Activated T-helper 1 cell treated with anti-CD3 and anti-CD28 coated beads, Interleukin-12 subunit alpha, Interleukin-12 subunit beta, Interleukin-2, Interleukin-4 antibody, amounts not matched to agents 30 ng/mL and 10 ng/mL and 1 ng/mL, durations not matched to agents 14 hours and 24 hours and 36 hours (primary cell): ENCODE results near the gene TECPR2. TPM values are rescaled to one million over a fixed set of nuclear protein-coding genes. Genes with fewer than 3 reads are reported as not detected.

Experiments
- DNase-seq: peaks from one replicate; pipeline ENCODE4 v3.0.0; 2021; ENCODE audit warnings: low spot score
- H3K27ac Mint-ChIP-seq: one replicate; pipeline ENCODE4 v1.8.0; 2021; ENCODE audit warnings: mild to moderate bottlenecking, mixed read lengths
- H3K27me3 Mint-ChIP-seq: one replicate; pipeline ENCODE4 v1.8.0; 2022; ENCODE audit warnings: mild to moderate bottlenecking, moderate library complexity, mixed read lengths; ENCODE audit not compliant: insufficient read depth
- H3K36me3 Mint-ChIP-seq: one replicate; pipeline ENCODE4 v1.8.0; 2021; ENCODE audit warnings: low read depth, mixed read lengths
- H3K4me1 Mint-ChIP-seq: one replicate; pipeline ENCODE4 v1.8.0; 2021; ENCODE audit warnings: low read depth, mixed read lengths
- H3K4me3 Mint-ChIP-seq: one replicate; pipeline ENCODE4 v1.8.0; 2021; ENCODE audit warnings: mild to moderate bottlenecking, moderate library complexity, mixed read lengths
- H3K9me3 Mint-ChIP-seq: one replicate; pipeline ENCODE4 v1.8.0; 2021; ENCODE audit warnings: mixed read lengths
- intact Hi-C: fragments of 100-400 bp; cut with micrococcal nuclease; formaldehyde crosslinking; loops from one replicate; pipeline ENCODE4 v1.15.1; 2024
- total RNA-seq: library from RNA; stranded (reverse); gene quantifications from 2 replicates; pipeline ENCODE4 v1.2.3, GENCODE V29; 2022

The TECPR2 gene
- total RNA-seq, 1 donor from 2014 or later = 10.1 TPM

DNA sequence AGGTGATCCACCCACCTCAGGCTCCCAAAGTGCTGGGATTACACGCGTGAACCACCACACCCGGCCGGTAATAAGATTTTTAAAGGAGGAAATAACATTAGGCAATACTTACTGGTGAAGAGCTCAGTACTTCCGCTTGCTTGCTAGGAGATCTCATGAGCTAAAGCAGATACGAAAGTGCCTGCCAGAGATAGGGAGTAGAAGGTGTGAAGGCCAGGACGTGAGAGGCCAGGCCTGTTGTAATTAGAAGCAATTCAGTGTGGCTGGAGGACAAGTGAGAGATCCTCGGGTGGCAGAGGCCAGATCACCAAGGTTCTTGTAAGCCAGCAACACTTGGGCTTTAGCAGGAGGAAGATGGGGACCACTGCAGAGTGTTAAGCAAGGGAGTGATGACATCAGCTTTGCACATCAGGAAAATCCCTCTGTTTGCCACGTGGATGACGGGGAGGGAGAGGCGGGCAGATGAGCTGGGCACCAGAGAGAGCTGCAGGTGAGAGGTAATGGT, 7.6 kb downstream of the TECPR2 start:
- Mint-ChIP-seq H3K27ac (no peak overlapping the region), H3K27me3 (no peaks in the 10 kb centered on the region)
- DNase-seq = no peak

DNA sequence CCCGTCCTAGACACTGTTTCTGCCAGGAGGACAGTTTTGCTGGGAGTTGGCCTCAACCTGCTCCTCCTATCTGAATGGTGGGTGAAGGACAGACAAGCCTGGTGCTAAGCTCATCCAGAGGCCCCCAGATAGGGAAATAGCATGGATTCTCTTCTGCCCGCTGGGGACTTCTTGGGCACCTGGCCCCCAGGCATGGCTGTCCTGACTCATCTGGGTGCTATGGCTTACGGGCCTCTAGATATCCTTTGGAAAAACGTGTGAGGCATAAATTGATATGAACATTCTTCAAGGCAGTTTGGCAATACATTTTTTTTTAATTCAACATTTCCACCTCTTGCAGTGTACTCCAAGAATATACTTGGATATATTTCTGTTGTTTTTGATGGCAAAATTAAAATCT, 8.6 kb downstream of the TECPR2 start:
- H3K4me1 Mint-ChIP-seq = peaks cover 52% of the 10 kb centered on the region
- no peak overlapping the region for H3K4me3 Mint-ChIP-seq
- DNase-seq = no peak
- no peaks in the 10 kb centered on the region for H3K27me3 Mint-ChIP-seq
- H3K27ac Mint-ChIP-seq = no peak overlapping the region
- H3K36me3 Mint-ChIP-seq = peaks cover 3% of the 10 kb centered on the region
- intact Hi-C loops = no loop called here
- no peaks in the 10 kb centered on the region for H3K9me3 Mint-ChIP-seq

More for the DNA sequence above, 7.6 kb downstream of the TECPR2 start:
- Mint-ChIP-seq H3K9me3 (no peaks in the 10 kb centered on the region), H3K4me1 (peaks cover 44% of the 10 kb centered on the region), H3K4me3 (no peak overlapping the region), H3K36me3 (peaks cover 3% of the 10 kb centered on the region)
- intact Hi-C loops = no loop called here

GRCh38 chr14:102373110-102373509, 10.4 kb downstream of the TECPR2 start:
- H3K4me1 Mint-ChIP-seq = peaks cover 48% of the 10 kb centered on the region
- H3K36me3 Mint-ChIP-seq = peaks cover 10% of the 10 kb centered on the region
- DNase-seq = no peak
- no peak overlapping the region for H3K4me3 Mint-ChIP-seq
- H3K9me3 Mint-ChIP-seq = no peaks in the 10 kb centered on the region
- no peaks in the 10 kb centered on the region for H3K27me3 Mint-ChIP-seq
- intact Hi-C loops = no loop called here
- no peak overlapping the region for H3K27ac Mint-ChIP-seq

GRCh38 chr14:102374264-102374663, 11.5 kb downstream of the TECPR2 start:
- Mint-ChIP-seq H3K4me3 (no peak overlapping the region), H3K36me3 (peaks cover 14% of the 10 kb centered on the region), H3K27ac (no peak overlapping the region), H3K27me3 (no peaks in the 10 kb centered on the region), H3K9me3 (no peaks in the 10 kb centered on the region), H3K4me1 (peaks cover 42% of the 10 kb centered on the region)
- intact Hi-C loops = no loop called here
- DNase-seq = no peak

DNA sequence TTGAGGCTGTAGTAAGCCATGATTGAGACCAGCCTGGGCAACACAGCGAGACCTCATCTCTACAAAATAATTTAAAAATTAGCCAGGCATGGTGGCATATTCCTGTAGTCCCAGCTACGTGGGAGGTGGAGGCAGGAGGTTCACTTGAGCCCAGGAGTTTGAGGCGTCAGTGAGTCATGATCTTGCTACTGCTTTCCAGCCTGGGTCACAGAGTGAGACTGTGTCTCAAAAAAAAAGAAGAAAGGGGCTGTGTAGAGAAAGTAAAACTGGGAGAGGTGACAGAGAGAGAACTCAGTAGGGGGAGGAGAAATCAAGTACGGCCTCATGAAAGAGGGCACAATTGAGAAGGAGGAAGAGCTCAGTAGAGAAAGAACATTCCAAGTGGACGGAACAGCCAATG, 12.4 kb downstream of the TECPR2 start:
- H3K36me3 Mint-ChIP-seq = peaks cover 14% of the 10 kb centered on the region
- intact Hi-C loops = no loop called here
- H3K27ac Mint-ChIP-seq = peak overlapping the region; percentile 24
- DNase-seq = no peak
- H3K4me1 Mint-ChIP-seq = peaks cover 41% of the 10 kb centered on the region
- H3K4me3 Mint-ChIP-seq = no peak overlapping the region
- no peaks in the 10 kb centered on the region for H3K27me3 Mint-ChIP-seq
- no peaks in the 10 kb centered on the region for H3K9me3 Mint-ChIP-seq

- peaks cover 13% of the 10 kb centered on the region for H3K36me3 Mint-ChIP-seq
- no peak for DNase-seq
- no peak overlapping the region for H3K27ac Mint-ChIP-seq
- intact Hi-C loops = no loop called here
- no peak overlapping the region for H3K4me3 Mint-ChIP-seq
- H3K4me1 Mint-ChIP-seq = peaks cover 33% of the 10 kb centered on the region
- H3K27me3 Mint-ChIP-seq = no peaks in the 10 kb centered on the region
- H3K9me3 Mint-ChIP-seq = no peaks in the 10 kb centered on the region
Measured at GRCh38 chr14:102377696-102378095, 15.0 kb downstream of the TECPR2 start.

DNA sequence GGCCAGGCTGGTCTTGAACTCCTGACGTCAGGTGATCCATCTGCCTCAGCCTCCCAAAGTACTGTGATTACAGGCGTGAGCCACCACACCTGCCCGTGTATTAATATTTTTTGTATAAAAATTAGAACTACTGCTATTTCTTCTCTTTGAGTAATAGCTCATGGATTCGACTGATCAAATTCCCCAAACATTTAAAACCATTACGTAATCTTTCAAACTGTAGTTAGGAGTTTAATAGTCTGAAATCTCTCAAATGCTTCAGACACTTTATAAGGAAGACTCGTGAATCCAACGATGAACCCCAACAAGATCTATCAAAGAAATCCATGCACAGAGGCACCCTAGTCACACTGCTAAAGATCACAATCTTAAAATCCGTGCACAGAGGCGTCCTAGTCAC, 16.1 kb downstream of the TECPR2 start:
- intact Hi-C loops = no loop called here
- Mint-ChIP-seq H3K4me1 (peaks cover 26% of the 10 kb centered on the region), H3K27me3 (no peaks in the 10 kb centered on the region), H3K9me3 (no peaks in the 10 kb centered on the region), H3K36me3 (peaks cover 13% of the 10 kb centered on the region), H3K4me3 (no peak overlapping the region), H3K27ac (no peak overlapping the region)
- DNase-seq = no peak

- Mint-ChIP-seq H3K9me3 (no peaks in the 10 kb centered on the region), H3K4me3 (no peak overlapping the region), H3K4me1 (no peaks in the 10 kb centered on the region), H3K36me3 (peaks cover 1% of the 10 kb centered on the region), H3K27me3 (no peaks in the 10 kb centered on the region), H3K27ac (no peak overlapping the region)
- intact Hi-C loops = no loop called here
- DNase-seq = no peak
Measured at GRCh38 chr14:102387086-102387485, 24.3 kb downstream of the TECPR2 start.

DNA sequence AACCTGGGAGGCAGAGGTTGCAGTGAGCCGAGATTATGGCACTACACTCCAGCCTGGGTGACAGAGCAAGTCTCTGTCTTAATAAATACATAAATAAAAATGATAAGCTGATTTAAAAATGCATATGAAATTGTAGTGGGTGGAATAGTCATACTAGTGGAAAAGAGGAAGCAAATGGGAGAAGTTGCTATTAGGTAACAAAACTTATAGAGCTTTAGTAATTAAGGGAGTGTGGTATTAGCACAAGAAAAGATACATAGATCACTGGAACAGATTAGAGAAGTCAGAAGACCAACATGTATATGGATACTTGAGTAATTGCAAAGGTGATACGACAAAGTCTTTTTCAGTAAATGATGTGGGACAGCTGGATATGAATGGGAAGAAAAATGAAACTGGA, 26.5 kb downstream of the TECPR2 start:
- no peaks in the 10 kb centered on the region for H3K9me3 Mint-ChIP-seq
- no peaks in the 10 kb centered on the region for H3K27me3 Mint-ChIP-seq
- no peak for DNase-seq
- peaks cover 3% of the 10 kb centered on the region for H3K36me3 Mint-ChIP-seq
- intact Hi-C loops = no loop called here
- H3K4me1 Mint-ChIP-seq = no peaks in the 10 kb centered on the region
- H3K4me3 Mint-ChIP-seq = no peak overlapping the region
- H3K27ac Mint-ChIP-seq = no peak overlapping the region

DNA sequence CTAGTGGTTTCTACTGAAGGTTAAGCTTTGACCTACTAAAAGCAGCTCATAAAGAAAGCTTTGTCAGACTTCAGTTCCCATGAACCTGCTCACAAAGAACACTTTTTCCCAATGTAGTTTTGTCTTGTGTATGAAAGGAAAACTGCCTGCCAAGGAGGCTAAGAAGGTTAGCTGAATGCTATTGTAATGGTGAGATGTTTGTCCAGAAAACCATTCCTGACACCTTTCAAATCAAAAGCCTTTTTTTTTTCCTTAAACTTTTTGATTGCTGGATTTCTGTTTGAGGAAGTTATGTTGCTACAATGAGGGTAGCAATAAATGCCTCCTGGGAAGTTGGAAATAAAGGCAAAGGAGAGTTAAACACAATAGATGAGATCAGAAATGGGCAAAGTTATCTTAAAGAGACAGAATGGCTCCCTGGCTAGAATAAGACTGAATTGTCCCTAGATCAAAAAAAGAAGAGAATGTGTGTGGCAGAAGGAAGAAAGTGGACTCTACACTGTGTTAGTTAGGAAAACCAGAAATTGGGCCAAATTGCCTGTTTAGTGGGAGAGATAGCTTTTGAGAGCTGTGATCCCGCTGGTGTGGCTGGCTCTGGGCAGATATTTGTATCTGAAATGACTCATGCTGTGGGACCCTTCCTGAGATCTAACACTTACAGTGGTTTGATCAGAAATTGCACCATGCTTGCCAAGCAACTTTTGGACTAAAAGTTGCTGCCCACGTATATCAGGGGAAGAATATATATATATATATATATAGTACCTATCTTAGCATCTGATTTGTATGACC, 27.5 kb downstream of the TECPR2 start:
- H3K4me1 Mint-ChIP-seq = peaks cover 7% of the 10 kb centered on the region
- H3K4me3 Mint-ChIP-seq = no peak overlapping the region
- no peaks in the 10 kb centered on the region for H3K9me3 Mint-ChIP-seq
- no peak overlapping the region for H3K27ac Mint-ChIP-seq
- intact Hi-C loops = no loop called here
- no peaks in the 10 kb centered on the region for H3K27me3 Mint-ChIP-seq
- DNase-seq = no peak
- peaks cover 3% of the 10 kb centered on the region for H3K36me3 Mint-ChIP-seq

DNA sequence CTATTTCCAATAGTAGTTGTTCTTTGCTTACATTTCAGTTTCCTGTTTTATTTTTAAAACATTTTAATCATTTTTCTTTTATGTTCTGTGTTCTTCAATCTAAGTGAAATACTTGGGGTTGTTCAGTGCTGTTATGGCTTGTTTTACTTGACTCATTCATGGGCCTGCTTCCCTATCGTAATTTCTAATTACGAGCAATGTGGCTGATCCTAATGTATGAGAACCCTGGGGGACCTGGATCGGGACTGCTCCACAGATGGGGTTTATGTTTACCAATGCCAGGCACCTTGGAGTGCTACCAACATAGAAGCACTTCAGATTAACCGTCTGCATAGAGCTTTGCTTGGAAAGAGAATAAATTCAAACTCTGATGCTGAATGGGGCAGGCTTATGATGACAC, 29.8 kb downstream of the TECPR2 start:
- no peaks in the 10 kb centered on the region for H3K27me3 Mint-ChIP-seq
- DNase-seq = no peak
- no peak overlapping the region for H3K4me3 Mint-ChIP-seq
- peaks cover 7% of the 10 kb centered on the region for H3K4me1 Mint-ChIP-seq
- H3K27ac Mint-ChIP-seq = no peak overlapping the region
- intact Hi-C loops = no loop called here
- H3K36me3 Mint-ChIP-seq = peaks cover 7% of the 10 kb centered on the region
- H3K9me3 Mint-ChIP-seq = peaks cover 12% of the 10 kb centered on the region

GRCh38 chr14:102394717-102395375, 32.1 kb downstream of the TECPR2 start:
- DNase-seq = no peak
- Mint-ChIP-seq H3K27me3 (no peaks in the 10 kb centered on the region), H3K27ac (peak overlapping the region; percentile 50), H3K36me3 (peaks cover 7% of the 10 kb centered on the region), H3K9me3 (peaks cover 31% of the 10 kb centered on the region), H3K4me3 (no peak overlapping the region), H3K4me1 (peaks cover 7% of the 10 kb centered on the region)
- intact Hi-C loops = no loop called here

GRCh38 chr14:102396521-102396920, 33.8 kb downstream of the TECPR2 start:
- H3K27me3 Mint-ChIP-seq = no peaks in the 10 kb centered on the region
- peaks cover 36% of the 10 kb centered on the region for H3K9me3 Mint-ChIP-seq
- no peak for DNase-seq
- no peak overlapping the region for H3K27ac Mint-ChIP-seq
- intact Hi-C loops = no loop called here
- H3K4me1 Mint-ChIP-seq = peaks cover 7% of the 10 kb centered on the region
- H3K4me3 Mint-ChIP-seq = no peak overlapping the region
- peaks cover 7% of the 10 kb centered on the region for H3K36me3 Mint-ChIP-seq
